ENCODE measurements around the gene MCEMP1. TPM values are rescaled to one million over a fixed set of nuclear protein-coding genes. Genes with fewer than 3 reads are reported as not detected.

Gene MCEMP1
- total RNA-seq, 1 donor from 2014 or later, result not detected

- Histone ChIP-seq H3K9me3 (no peaks in the 10 kb centered on the region), H3K4me1 (no peaks in the 10 kb centered on the region), H3K27ac (no peak overlapping the region), H3K27me3 (no peaks in the 10 kb centered on the region), H3K36me3 (no peaks in the 10 kb centered on the region), H3K4me3 (no peak overlapping the region)
- DNase-seq (ENCODE audit: extremely low spot score in 2 of 2), result no peak
- TF ChIP-seq CTCF (IDR thresholded peaks at IDR 0.05), result no peak
- no peak for TF ChIP-seq POLR2AphosphoS5 (IDR thresholded peaks at IDR 0.05; ENCODE audit: insufficient read depth in 1 of 2, low read depth in 1 of 2)
- TF ChIP-seq POLR2A (IDR thresholded peaks at IDR 0.05), result no peak
- intact Hi-C loops (cut with DNase I), result no loop called here
Measured at GRCh38 chr19:7706188-7706954, 29.5 kb downstream of the MCEMP1 start.

- Histone ChIP-seq H3K4me3 (no peak overlapping the region), H3K36me3 (no peaks in the 10 kb centered on the region), H3K27ac (no peak overlapping the region), H3K27me3 (no peaks in the 10 kb centered on the region), H3K9me3 (no peaks in the 10 kb centered on the region), H3K4me1 (no peaks in the 10 kb centered on the region)
- no peak for DNase-seq (ENCODE audit: extremely low spot score in 2 of 2)
- no peak for TF ChIP-seq POLR2A (IDR thresholded peaks at IDR 0.05)
- TF ChIP-seq POLR2AphosphoS5 (IDR thresholded peaks at IDR 0.05; ENCODE audit: insufficient read depth in 1 of 2, low read depth in 1 of 2), result no peak
- TF ChIP-seq CTCF (IDR thresholded peaks at IDR 0.05), result no peak
- intact Hi-C loops (cut with DNase I), result no loop called here
Measured at GRCh38 chr19:7706955-7707456, 30.1 kb downstream of the MCEMP1 start.

GRCh38 chr19:7709932-7710460, 33.1 kb downstream of the MCEMP1 start:
- intact Hi-C loops (cut with DNase I), result no loop called here
- Histone ChIP-seq H3K4me1 (no peaks in the 10 kb centered on the region), H3K4me3 (no peak overlapping the region), H3K9me3 (no peaks in the 10 kb centered on the region), H3K27me3 (no peaks in the 10 kb centered on the region), H3K27ac (no peak overlapping the region), H3K36me3 (no peaks in the 10 kb centered on the region)
- DNase-seq (ENCODE audit: extremely low spot score in 2 of 2), result no peak
- TF ChIP-seq POLR2A (IDR thresholded peaks at IDR 0.05), result no peak

- no peaks in the 10 kb centered on the region for H3K27me3 ChIP-seq
- DNase-seq (ENCODE audit: extremely low spot score in 2 of 2), result no peak
- no peaks in the 10 kb centered on the region for H3K9me3 ChIP-seq
- H3K36me3 ChIP-seq, result no peaks in the 10 kb centered on the region
- TF ChIP-seq POLR2AphosphoS5 (IDR thresholded peaks at IDR 0.05; ENCODE audit: insufficient read depth in 1 of 2, low read depth in 1 of 2) (no peak), POLR2A (IDR thresholded peaks at IDR 0.05) (no peak), CTCF (IDR thresholded peaks at IDR 0.05) (no peak)
- no peak overlapping the region for H3K27ac ChIP-seq
- no peaks in the 10 kb centered on the region for H3K4me1 ChIP-seq
- H3K4me3 ChIP-seq, result no peak overlapping the region
- intact Hi-C loops (cut with DNase I), result no loop called here
Measured at GRCh38 chr19:7710616-7711015, 33.7 kb downstream of the MCEMP1 start.

- intact Hi-C loops (cut with DNase I), result no loop called here
- H3K36me3 ChIP-seq, result no peaks in the 10 kb centered on the region
- no peaks in the 10 kb centered on the region for H3K27me3 ChIP-seq
- H3K4me3 ChIP-seq, result no peak overlapping the region
- H3K27ac ChIP-seq, result no peak overlapping the region
- no peak for TF ChIP-seq POLR2A (IDR thresholded peaks at IDR 0.05)
- no peaks in the 10 kb centered on the region for H3K9me3 ChIP-seq
- no peaks in the 10 kb centered on the region for H3K4me1 ChIP-seq
- no peak for DNase-seq (ENCODE audit: extremely low spot score in 2 of 2)
Measured at GRCh38 chr19:7715671-7716070, 38.8 kb downstream of the MCEMP1 start.

GRCh38 chr19:7716762-7717161, 39.9 kb downstream of the MCEMP1 start:
- TF ChIP-seq POLR2AphosphoS5 (IDR thresholded peaks at IDR 0.05; ENCODE audit: insufficient read depth in 1 of 2, low read depth in 1 of 2) (no peak), POLR2A (IDR thresholded peaks at IDR 0.05) (no peak), CTCF (IDR thresholded peaks at IDR 0.05) (no peak)
- no peaks in the 10 kb centered on the region for H3K27me3 ChIP-seq
- H3K4me3 ChIP-seq, result no peak overlapping the region
- no peak overlapping the region for H3K27ac ChIP-seq
- no peak for DNase-seq (ENCODE audit: extremely low spot score in 2 of 2)
- no peaks in the 10 kb centered on the region for H3K36me3 ChIP-seq
- intact Hi-C loops (cut with DNase I), result no loop called here
- no peaks in the 10 kb centered on the region for H3K9me3 ChIP-seq
- H3K4me1 ChIP-seq, result no peaks in the 10 kb centered on the region
